ENCODE measurements around the gene CELF1. TPM values are rescaled to one million over a fixed set of nuclear protein-coding genes. Genes with fewer than 3 reads are reported as not detected.
A peak's percentile ranks its signal among the peaks of the same experiment; 100 is the strongest.
"Not testable (repeated sequence)": the region's sequence is repeated elsewhere in the genome, so short reads cannot be mapped to it uniquely, and the experiment has no call there.

The CELF1 gene
- polyA plus RNA-seq, 10 donors: 46.6 to 93.3 (median 69.1) TPM

GRCh38 chr11:47539681-47540039 is 13.3 kb downstream of the CELF1 start:
- DNase-seq: no peak

DNA sequence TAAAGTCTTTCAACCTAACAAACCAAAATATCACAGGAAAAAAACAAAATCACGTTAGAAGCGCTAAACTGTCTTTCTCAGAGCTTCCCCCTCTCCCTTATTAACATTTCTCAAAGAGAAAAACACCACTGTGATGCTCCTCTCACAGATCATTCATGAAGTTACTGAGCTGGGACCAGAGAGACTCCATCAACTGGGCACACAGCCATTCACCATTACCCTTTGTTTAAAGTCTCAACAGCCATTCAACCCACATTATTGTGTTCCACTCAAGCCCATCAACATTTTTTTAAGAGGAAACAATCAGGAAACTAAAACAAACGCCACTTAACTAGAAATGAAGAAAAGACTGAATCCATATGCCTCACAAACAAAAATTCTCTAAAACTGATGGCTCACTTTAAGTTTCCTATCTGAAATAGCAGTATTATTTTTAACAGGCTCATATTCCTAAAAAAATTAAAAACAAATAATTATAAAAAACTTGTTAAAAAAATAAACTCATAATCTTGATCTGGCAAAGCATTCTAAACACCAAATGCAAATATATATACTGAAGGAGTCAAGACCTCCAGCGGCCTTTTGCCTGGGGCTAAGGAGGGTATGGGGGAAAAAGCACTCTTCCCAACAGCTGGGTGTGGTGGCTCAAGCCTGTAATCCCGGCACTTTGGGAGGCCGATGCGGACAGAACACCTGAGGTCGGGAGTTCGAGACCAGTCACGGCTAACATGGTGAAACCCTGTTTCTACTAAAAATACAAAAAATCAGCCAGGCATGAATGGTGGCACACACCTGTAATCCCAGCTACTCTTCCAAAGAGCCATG is 14.0 kb downstream of the CELF1 start:
- DNase-seq: no peak

DNA sequence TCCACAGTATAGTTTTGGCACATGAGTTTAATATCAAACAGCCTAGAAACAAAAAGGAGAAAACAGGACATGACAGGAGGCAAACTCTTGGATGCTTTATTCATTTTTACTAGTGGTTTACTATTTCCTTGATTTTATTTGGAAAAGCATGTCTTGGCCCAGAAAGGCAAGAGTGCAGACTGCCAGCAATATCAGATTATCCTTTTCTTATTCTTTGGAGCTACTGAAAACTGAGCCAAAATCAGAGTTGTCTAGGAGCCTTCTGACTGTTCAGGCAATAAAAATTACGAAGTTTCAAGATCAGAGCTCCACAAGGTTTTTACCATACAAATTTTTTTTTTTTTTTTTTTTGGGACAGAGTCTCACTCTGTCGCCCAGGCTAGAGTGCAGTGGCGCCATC is 16.0 kb downstream of the CELF1 start:
- peak in 2 of 3 donors; percentile 55 to 71 for DNase-seq

DNA sequence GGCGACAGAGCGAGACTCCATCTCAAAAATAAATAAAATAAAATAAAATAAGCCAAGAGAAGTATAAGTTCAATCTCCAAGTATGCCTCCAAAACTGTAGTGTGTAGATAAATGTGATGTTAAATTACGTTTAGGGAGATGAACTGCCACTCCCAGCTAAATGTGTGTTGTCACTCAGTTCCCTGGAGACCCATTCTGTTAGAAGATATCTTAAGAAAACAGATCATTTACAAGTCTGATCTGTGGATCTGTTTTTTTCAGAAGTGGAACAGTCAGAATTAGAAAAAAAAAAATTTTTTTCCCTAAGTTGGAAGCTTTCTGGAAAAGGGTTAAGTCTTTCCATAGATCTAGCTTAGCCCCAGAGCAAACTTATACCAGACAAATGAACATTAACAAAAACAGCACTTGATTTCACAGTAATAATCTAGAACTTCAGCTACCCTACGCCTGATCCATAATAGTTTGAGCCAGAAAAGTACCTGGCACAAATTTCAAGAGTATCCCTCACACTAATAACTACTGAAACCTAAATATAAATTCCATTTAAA is 18.2 kb downstream of the CELF1 start:
- DNase-seq: no peak

- DNase-seq: peak in 1 of 3 donors; percentile 60
Measured at GRCh38 chr11:47533690-47534151, 19.2 kb downstream of the CELF1 start.

DNA sequence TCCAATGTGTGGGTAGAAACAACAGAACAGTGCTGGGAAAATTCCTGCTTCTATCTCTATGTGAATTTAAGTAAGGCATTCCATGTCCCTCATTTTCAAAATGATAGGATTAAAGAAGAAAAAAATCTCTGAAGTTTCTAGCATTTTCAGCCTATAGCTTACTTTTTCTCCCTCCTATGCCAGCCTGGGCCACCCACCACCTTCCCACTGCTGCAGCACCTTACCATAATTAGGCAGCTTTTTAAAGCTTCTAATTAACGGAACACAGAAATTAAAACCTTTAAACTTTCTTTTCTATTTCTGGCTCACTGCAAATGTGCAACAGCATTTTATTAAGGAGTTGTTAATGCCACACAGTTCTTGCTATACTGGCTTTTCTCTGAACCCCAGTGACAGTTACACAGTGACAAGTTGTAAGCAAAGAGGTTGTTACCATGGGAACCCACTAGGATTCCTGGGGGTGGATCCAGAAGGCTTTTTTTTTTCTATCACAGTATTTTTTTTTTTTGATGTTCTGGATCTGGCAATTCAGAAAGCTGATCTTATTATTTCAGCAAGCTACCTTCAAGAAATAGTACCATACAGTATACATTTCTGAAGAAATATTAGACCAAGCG is 20.2 kb downstream of the CELF1 start:
- no peak for DNase-seq

GRCh38 chr11:47531666-47532065 is 21.3 kb downstream of the CELF1 start:
- no peak for DNase-seq

GRCh38 chr11:47530721-47531120 is 22.2 kb downstream of the CELF1 start:
- DNase-seq: not testable (repeated sequence)

DNA sequence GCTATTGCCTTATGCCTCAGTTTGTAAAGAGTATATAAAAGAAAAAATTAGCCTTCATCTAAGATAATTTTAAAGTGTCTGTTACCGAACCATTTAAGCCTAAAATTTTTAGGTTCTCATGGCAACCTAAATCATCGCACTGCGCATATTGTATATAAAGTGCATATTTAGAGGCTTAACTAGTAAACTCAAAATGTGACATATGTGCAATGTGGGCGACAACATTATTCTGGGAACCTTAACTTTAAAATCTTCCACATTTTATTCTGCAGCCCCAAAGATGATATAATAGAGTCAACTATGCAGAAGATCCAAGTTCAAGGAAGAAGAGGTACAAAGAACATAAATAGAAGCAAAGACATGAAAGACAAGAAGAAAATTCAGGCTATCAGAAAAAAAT is 23.0 kb downstream of the CELF1 start:
- DNase-seq: no peak

GRCh38 chr11:47527186-47527585 is 25.7 kb downstream of the CELF1 start:
- no peak for DNase-seq

DNA sequence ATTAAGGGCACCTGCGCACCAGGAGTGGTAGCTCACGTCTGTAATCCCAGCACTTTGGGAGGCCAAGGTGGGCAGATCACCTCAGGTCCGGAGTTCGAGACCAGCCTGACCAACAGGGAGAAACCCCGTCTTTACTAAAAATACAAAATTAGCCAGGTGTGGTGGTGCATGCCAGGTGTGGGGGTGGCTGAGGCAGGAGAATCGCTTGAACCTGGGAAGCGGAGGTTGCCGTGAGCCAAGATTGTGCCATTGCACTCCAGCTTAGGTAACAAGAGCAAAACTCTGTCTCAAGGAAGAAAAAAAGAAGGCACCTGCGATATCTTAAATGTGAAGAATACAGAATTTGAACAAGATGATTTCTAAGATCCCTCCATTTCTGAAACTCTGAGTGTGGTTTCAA is 26.9 kb downstream of the CELF1 start:
- not testable (repeated sequence) for DNase-seq

DNA sequence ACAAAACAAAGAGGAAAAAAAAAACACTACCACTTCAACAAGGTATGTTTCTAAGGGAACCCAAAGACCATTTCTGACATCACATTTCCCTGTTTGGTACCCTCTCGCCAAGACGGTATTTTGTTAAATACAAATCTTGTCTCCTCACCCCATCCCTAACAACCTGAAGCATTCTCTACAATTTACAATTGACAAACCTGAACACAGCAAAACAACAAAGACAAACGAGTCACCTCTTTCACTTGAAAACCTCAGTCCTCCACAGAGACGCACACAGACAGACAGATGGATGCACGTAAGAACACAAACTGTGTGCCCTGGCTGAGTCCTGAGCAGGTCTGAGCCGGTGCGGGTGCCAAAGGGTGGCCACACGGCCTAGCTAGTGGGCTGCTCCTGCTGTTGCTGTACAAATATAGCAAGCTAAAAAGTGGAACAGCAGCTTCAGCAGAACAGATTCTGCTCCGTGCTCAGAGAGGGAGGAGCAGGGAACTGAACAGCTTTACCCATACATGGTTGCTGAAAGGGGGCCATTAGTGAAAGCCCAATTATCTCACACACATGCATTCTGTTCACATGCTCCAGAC is 28.5 kb downstream of the CELF1 start:
- DNase-seq: peak in 1 of 3 donors; percentile 35

DNA sequence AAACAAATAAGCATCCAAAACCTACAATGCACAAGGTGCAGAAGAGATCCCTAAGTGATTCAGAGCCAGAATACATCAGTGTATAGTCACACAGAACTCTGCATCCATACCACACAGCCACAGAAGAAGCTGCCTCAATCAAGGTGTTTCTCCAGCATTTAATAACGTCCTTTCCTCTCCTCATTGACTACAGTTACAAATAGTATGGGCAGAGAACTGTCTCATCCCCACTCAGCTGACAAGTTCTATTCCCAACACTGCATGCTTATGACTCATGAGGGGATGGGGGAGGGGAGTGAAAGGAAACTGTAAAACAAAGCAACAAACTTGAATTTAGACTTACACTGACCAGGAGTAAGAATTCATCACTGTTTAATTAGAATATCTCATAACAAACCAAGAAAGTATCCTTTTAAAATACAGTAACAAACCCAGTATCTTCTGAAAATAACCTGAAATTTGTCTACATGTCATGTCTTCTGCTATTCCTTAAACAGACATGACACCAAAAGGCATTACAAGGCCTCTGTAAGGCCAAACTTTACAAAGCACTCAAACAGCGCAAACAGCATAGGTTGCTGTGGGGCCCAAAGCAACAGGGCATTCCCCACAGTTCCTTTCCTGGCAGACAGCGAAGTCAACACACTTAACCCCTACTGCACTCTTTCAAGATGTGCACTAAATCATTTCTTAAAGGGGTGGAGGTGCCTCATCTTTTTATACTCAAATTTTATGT is 29.3 kb downstream of the CELF1 start:
- DNase-seq: peak; percentile 55 to 68 (median 64)

GRCh38 chr11:47518212-47518964 is 34.5 kb downstream of the CELF1 start:
- no peak for DNase-seq

GRCh38 chr11:47516984-47517853 is 35.7 kb downstream of the CELF1 start:
- no peak for DNase-seq

DNA sequence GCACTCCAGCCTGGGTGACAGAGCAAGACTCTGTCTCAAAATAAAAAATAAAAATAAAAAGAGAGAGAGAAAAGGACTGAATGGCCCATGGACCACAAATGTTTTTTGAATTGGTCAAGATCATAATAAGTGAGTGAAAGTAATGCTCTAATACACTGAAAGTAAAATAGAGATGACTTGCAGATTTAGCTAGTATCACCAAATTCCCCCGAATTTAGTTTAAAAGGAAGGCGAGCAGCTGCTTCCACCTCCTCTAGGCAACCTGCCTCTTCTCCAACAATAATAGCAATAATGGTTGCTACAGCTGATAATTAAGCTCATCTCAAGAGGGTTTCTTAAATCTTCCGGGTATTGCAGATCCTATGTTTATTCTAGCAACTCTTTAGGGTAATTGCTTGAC is 36.8 kb downstream of the CELF1 start:
- no peak for DNase-seq

- peak in 2 of 3 donors; percentile 48 to 51 for DNase-seq
Measured at GRCh38 chr11:47514825-47515647, 37.9 kb downstream of the CELF1 start.

- no peak for DNase-seq
Measured at GRCh38 chr11:47512701-47513100, 40.2 kb downstream of the CELF1 start.

- DNase-seq: no peak
Measured at GRCh38 chr11:47511917-47512316, 41.0 kb downstream of the CELF1 start.

Data from muscle of back (tissue), 11 donors.